ENCODE measurements around the gene FLCN. TPM values are rescaled to one million over a fixed set of nuclear protein-coding genes. Genes with fewer than 3 reads are reported as not detected.

FLCN gene
- polyA plus RNA-seq, 1 donor from 2014 or later = 2.4 TPM

GRCh38 chr17:17164676-17165075, 72.3 kb downstream of the FLCN start:
- Mint-ChIP-seq H3K9me3 (no peaks in the 10 kb centered on the region), H3K4me1 (peaks cover 0 to 9% (median 0%) of the 10 kb centered on the region in 3 donors), H3K36me3 (peaks cover 4% of the 10 kb centered on the region), H3K4me3 (no peak overlapping the region), H3K27me3 (no peaks in the 10 kb centered on the region), H3K27ac (no peak overlapping the region)

DNA sequence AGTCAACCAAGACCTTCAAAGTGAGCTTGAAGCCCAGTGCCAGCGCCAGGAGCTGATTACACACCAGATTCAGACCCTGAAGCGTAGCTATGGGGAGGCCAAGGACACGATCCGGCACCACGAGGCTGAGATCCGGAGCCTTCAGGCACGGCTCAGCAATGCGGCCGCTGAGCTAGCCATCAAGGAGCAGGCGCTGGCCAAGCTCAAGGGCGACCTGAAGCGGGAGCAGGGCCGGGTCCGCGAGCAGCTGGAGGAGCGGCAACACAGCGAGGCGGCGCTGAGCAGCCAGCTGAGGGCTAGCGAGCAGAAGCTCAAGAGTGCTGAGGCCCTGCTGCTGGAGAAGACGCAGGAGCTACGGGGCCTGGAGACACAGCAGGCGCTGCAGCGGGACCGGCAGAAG, 72.8 kb downstream of the FLCN start:
- H3K27me3 Mint-ChIP-seq = no peaks in the 10 kb centered on the region
- H3K36me3 Mint-ChIP-seq = peaks cover 4% of the 10 kb centered on the region
- no peak overlapping the region for H3K4me3 Mint-ChIP-seq
- H3K9me3 Mint-ChIP-seq = no peaks in the 10 kb centered on the region
- H3K4me1 Mint-ChIP-seq = peaks cover 0 to 8% (median 0%) of the 10 kb centered on the region in 3 donors
- H3K27ac Mint-ChIP-seq = no peak overlapping the region

Other genes starting within 250 kb of the FLCN start
- gene MPRIP, start 194.7 kb downstream of the FLCN start, polyA plus RNA-seq = 14.4 TPM
- 5.8 TPM for gene PLD6, start 30.8 kb downstream of the FLCN start, polyA plus RNA-seq
- gene COPS3, start 44.1 kb upstream of the FLCN start, polyA plus RNA-seq = 87.0 TPM
- gene NT5M, start 66.2 kb upstream of the FLCN start, polyA plus RNA-seq = 2.4 TPM
- gene MED9, start 239.8 kb upstream of the FLCN start, polyA plus RNA-seq = 18.1 TPM

All from IgD-negative memory B cell (primary cell).